ENCODE data around the gene CFDP1. TPM values are rescaled to one million over a fixed set of nuclear protein-coding genes. Genes with fewer than 3 reads are reported as not detected.
"Not testable (repeated sequence)": the region's sequence is repeated elsewhere in the genome, so short reads cannot be mapped to it uniquely, and the experiment has no call there.

CFDP1 gene
- total RNA-seq, 1 donor from 2014 or later, result 60.2 TPM

- no peak for DNase-seq (ENCODE audit: low spot score)
Measured at GRCh38 chr16:75293173-75293572, 140.1 kb downstream of the CFDP1 start.

- DNase-seq (ENCODE audit: low spot score), result no peak
Measured at GRCh38 chr16:75292691-75293090, 140.6 kb downstream of the CFDP1 start.

- no peak for DNase-seq (ENCODE audit: low spot score)
Measured at GRCh38 chr16:75289189-75289588, 144.1 kb downstream of the CFDP1 start.

- DNase-seq (ENCODE audit: low spot score), result no peak
Measured at GRCh38 chr16:75288596-75289120, 144.6 kb downstream of the CFDP1 start.

- no peak for DNase-seq (ENCODE audit: low spot score)
Measured at GRCh38 chr16:75288181-75288580, 145.1 kb downstream of the CFDP1 start.

GRCh38 chr16:75287708-75288107 lies 145.6 kb downstream of the CFDP1 start:
- DNase-seq (ENCODE audit: low spot score), result no peak

GRCh38 chr16:75286389-75286788 lies 146.9 kb downstream of the CFDP1 start:
- DNase-seq (ENCODE audit: low spot score), result no peak

- DNase-seq (ENCODE audit: low spot score), result no peak
Measured at GRCh38 chr16:75282466-75283281, 150.6 kb downstream of the CFDP1 start.

- DNase-seq (ENCODE audit: low spot score), result no peak
Measured at GRCh38 chr16:75281826-75282225, 151.5 kb downstream of the CFDP1 start.

- DNase-seq (ENCODE audit: low spot score), result not testable (repeated sequence)
Measured at GRCh38 chr16:75281009-75281408, 152.3 kb downstream of the CFDP1 start.

- DNase-seq (ENCODE audit: low spot score), result no peak
Measured at GRCh38 chr16:75280331-75280804, 152.9 kb downstream of the CFDP1 start.

- no peak for DNase-seq (ENCODE audit: low spot score)
Measured at GRCh38 chr16:75279305-75279704, 154.0 kb downstream of the CFDP1 start.

GRCh38 chr16:75273054-75273925 lies 160.0 kb downstream of the CFDP1 start:
- DNase-seq (ENCODE audit: low spot score), result no peak

- not testable (repeated sequence) for DNase-seq (ENCODE audit: low spot score)
Measured at GRCh38 chr16:75272629-75273028, 160.7 kb downstream of the CFDP1 start.

GRCh38 chr16:75272097-75272551 lies 161.2 kb downstream of the CFDP1 start:
- no peak for DNase-seq (ENCODE audit: low spot score)

- no peak for DNase-seq (ENCODE audit: low spot score)
Measured at GRCh38 chr16:75271441-75272096, 161.7 kb downstream of the CFDP1 start.

GRCh38 chr16:75269358-75269757 lies 163.9 kb downstream of the CFDP1 start:
- not testable (repeated sequence) for DNase-seq (ENCODE audit: low spot score)

- no peak for DNase-seq (ENCODE audit: low spot score)
Measured at GRCh38 chr16:75267631-75268264, 165.6 kb downstream of the CFDP1 start.

GRCh38 chr16:75266738-75267630 lies 166.3 kb downstream of the CFDP1 start:
- DNase-seq (ENCODE audit: low spot score), result no peak
